Measurements from ENCODE around the gene MUC2. TPM values are rescaled to one million over a fixed set of nuclear protein-coding genes. Genes with fewer than 3 reads are reported as not detected.

The MUC2 gene
- polyA plus RNA-seq, 3 donors, result not detected

- 96% methylated on average over 9 of the region's 16 CpGs for WGBS (ENCODE audit: insufficient coverage)
- no peaks in the 10 kb centered on the region for H3K79me2 ChIP-seq (ENCODE audit: insufficient read depth, low read length)
- no peak overlapping the region for H3K9ac ChIP-seq (ENCODE audit: insufficient read depth, low read length, poor library complexity, severe bottlenecking)
- no peak overlapping the region for H3K27ac Mint-ChIP-seq
- H3K4me3 ChIP-seq (replicated peaks in 1 of 3; ENCODE audit: low read depth in 2 of 3, low read length in 3 of 3), result no peak overlapping the region
- DNase-seq, result no peak
- no peaks in the 10 kb centered on the region for H3K36me3 Mint-ChIP-seq
- no peaks in the 10 kb centered on the region for H3K4me1 Mint-ChIP-seq
- intact Hi-C loops (cut with micrococcal nuclease), result no loop called here
- no peaks in the 10 kb centered on the region for H4K20me1 ChIP-seq (ENCODE audit: insufficient read depth, low read length)
- no peaks in the 10 kb centered on the region for H3K4me1 ChIP-seq (ENCODE audit: control insufficient read depth in 1 of 2, insufficient read depth in 2 of 2, low read length in 2 of 2)
- no peak overlapping the region for H2AFZ ChIP-seq (ENCODE audit: insufficient read depth, low read depth, low read length, poor library complexity, severe bottlenecking)
- no peak overlapping the region for H3K27ac ChIP-seq (ENCODE audit: low read depth in 1 of 2, low read length in 2 of 2)
- H3K27me3 ChIP-seq (ENCODE audit: control insufficient read depth in 2 of 2, insufficient read depth in 2 of 2, low read length in 2 of 2), result peaks cover 0 to 5% of the 10 kb centered on the region in 2 donors
- peaks cover 2 to 10% (median 7%) of the 10 kb centered on the region in 7 donors for H3K9me3 Mint-ChIP-seq
- H3K9me3 ChIP-seq (replicated peaks in 1 of 2; ENCODE audit: control insufficient read depth in 1 of 2, insufficient read depth in 1 of 2, low read length in 2 of 2), result peaks cover 0 to 4% of the 10 kb centered on the region in 2 donors
- no peaks in the 10 kb centered on the region for H3K36me3 ChIP-seq (replicated peaks in 1 of 2; ENCODE audit: control insufficient read depth in 1 of 2, insufficient read depth in 2 of 2, low read length in 2 of 2)
- peaks cover 1 to 15% (median 12%) of the 10 kb centered on the region in 3 donors for H3K27me3 Mint-ChIP-seq (ENCODE audit: low read depth in 3 of 3)
- TF ChIP-seq CTCF (IDR thresholded peaks at IDR 0.05), result no peak
- no peak overlapping the region for H3K4me3 Mint-ChIP-seq
- no peak overlapping the region for H3K4me2 ChIP-seq (replicated peaks; ENCODE audit: extremely low read depth, low read length, poor library complexity, severe bottlenecking)
These were observed 16.9 kb upstream of the MUC2 start for GRCh38 chr11:1057806-1058205.

- Mint-ChIP-seq H3K4me1 (peaks cover 6% of the 10 kb centered on the region), H3K27me3 (ENCODE audit: low read depth in 3 of 3) (peaks cover 4 to 17% (median 16%) of the 10 kb centered on the region in 3 donors), H3K4me3 (no peak overlapping the region), H3K36me3 (no peaks in the 10 kb centered on the region), H3K27ac (no peak overlapping the region), H3K9me3 (peaks cover 2 to 10% (median 7%) of the 10 kb centered on the region in 7 donors)
- 74% methylated on average over 15 of the region's 15 CpGs for WGBS (ENCODE audit: insufficient coverage)
- Histone ChIP-seq H2AFZ (ENCODE audit: insufficient read depth, low read depth, low read length, poor library complexity, severe bottlenecking) (no peak overlapping the region), H4K20me1 (ENCODE audit: insufficient read depth, low read length) (no peaks in the 10 kb centered on the region), H3K4me2 (replicated peaks; ENCODE audit: extremely low read depth, low read length, poor library complexity, severe bottlenecking) (no peak overlapping the region), H3K27me3 (ENCODE audit: control insufficient read depth in 2 of 2, insufficient read depth in 2 of 2, low read length in 2 of 2) (peaks cover 0 to 5% of the 10 kb centered on the region in 2 donors), H3K9me3 (replicated peaks in 1 of 2; ENCODE audit: control insufficient read depth in 1 of 2, insufficient read depth in 1 of 2, low read length in 2 of 2) (peaks cover 0 to 4% of the 10 kb centered on the region in 2 donors), H3K9ac (ENCODE audit: insufficient read depth, low read length, poor library complexity, severe bottlenecking) (no peak overlapping the region), H3K36me3 (replicated peaks in 1 of 2; ENCODE audit: control insufficient read depth in 1 of 2, insufficient read depth in 2 of 2, low read length in 2 of 2) (no peaks in the 10 kb centered on the region), H3K4me1 (ENCODE audit: control insufficient read depth in 1 of 2, insufficient read depth in 2 of 2, low read length in 2 of 2) (no peaks in the 10 kb centered on the region), H3K79me2 (ENCODE audit: insufficient read depth, low read length) (no peaks in the 10 kb centered on the region), H3K27ac (ENCODE audit: low read depth in 1 of 2, low read length in 2 of 2) (no peak overlapping the region), H3K4me3 (replicated peaks in 1 of 3; ENCODE audit: low read depth in 2 of 3, low read length in 3 of 3) (no peak overlapping the region)
- no peak for DNase-seq
- intact Hi-C loops (cut with micrococcal nuclease), result no loop called here
- TF ChIP-seq CTCF (IDR thresholded peaks at IDR 0.05), result no peak
These were observed 14.9 kb upstream of the MUC2 start for GRCh38 chr11:1059759-1060158.

Measured in CD14-positive monocyte (primary cell).